HG02943 (cell line): ENCODE measurements around the gene NDST4.
"Not testable (repeated sequence)": the region's sequence is repeated elsewhere in the genome, so short reads cannot be mapped to it uniquely, and the experiment has no call there.

ENCODE experiments used
- ATAC-seq: cut with Tn5 transposase; IDR thresholded peaks from one replicate; pipeline ENCODE4 v1.9.1; 2021; ENCODE audit warnings: mild to moderate bottlenecking, low read depth, moderate library complexity; ENCODE audit not compliant: unreplicated experiment

NDST4 gene

DNA sequence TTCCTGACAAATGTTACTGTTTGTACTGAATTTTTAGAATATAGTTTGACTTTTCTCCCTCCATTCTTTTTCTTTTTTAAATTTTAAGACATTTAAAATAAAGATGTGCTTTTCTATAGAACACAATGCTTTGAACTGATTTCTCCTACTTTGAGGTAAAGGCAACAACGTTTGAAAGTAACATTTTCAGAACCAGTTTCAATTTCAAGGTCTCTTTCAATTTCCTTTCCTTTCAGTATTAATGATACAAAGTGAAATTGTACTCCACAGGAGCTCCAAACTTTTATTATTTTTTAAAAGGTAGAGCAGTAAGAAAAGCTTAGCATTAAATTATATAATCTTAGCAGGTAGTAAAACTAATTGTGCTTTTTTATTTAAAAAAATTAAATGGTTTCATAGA is 54.9 kb downstream of the NDST4 start:
- ATAC-seq: no peak

DNA sequence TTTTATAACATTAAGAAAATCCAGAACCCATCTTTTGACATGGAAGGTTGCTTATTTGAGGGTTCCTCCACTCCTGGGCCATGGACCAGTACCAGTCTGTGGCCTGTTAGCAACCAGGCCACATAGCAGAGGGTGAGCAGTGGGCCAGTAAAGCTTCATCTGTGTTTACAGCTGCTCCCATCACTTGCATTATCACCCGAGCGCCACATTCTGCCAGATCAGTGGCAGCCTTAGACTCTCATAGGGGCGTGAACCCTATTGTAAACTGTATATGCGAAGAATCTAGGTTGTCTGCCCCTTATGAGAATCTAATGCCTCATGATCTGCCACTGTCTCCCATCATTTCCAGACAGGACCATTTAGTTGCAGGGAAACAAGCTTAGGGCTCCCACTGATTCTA is 58.6 kb downstream of the NDST4 start:
- no peak for ATAC-seq

DNA sequence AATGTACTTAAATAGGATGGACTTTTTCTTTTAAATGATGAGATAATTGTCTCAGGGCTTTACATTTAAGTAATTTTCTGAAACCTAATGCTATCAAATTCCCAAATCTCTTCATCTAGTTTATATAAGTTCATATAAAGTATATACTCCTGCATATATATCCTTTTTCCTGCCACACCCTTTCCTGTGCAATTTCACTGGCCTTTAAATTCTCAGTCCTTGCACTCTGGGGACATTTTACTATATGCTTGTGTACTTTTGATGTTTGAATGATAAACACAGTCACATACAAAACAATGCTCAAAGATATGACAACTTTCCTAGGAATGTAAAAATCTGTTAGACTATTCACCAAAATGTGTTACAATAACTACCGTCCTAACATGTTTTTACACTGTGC is 60.1 kb downstream of the NDST4 start:
- no peak for ATAC-seq

DNA sequence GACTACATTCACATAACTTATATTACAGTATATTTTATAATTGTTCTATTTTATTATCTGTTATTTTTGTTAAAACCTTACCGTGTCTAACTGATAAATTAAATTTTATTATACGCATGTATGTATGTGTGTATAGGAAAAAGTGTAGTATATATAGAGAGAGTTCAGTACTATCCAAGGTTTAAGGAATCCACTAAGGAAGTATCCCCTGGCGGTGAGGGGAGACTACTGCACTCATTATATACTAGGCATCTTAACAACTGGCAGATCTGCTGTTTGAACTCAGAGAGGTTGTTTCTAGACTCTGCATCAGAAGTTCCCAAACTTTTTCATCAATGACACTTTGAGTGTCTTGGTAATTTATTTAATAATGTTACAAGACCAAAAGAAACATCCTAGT is 70.9 kb downstream of the NDST4 start:
- no peak for ATAC-seq

DNA sequence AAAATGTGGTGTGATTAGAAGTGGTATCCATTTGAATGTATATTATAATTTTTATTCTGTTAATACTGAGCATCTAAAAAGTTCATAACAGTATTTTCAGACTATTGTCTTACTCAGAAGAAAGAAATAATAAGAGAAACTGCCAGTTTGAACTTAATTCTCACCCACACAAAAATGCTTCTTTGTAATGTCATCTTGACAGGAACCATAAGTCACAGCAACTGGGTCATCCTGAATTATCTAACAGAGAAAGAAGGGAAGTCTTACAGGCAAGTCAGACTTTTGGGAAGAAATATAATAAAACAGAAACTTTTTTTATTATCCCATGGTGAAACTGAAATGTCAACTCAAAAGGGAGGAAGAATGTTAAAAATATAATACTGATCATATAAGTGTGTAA is 83.1 kb downstream of the NDST4 start:
- ATAC-seq: no peak

DNA sequence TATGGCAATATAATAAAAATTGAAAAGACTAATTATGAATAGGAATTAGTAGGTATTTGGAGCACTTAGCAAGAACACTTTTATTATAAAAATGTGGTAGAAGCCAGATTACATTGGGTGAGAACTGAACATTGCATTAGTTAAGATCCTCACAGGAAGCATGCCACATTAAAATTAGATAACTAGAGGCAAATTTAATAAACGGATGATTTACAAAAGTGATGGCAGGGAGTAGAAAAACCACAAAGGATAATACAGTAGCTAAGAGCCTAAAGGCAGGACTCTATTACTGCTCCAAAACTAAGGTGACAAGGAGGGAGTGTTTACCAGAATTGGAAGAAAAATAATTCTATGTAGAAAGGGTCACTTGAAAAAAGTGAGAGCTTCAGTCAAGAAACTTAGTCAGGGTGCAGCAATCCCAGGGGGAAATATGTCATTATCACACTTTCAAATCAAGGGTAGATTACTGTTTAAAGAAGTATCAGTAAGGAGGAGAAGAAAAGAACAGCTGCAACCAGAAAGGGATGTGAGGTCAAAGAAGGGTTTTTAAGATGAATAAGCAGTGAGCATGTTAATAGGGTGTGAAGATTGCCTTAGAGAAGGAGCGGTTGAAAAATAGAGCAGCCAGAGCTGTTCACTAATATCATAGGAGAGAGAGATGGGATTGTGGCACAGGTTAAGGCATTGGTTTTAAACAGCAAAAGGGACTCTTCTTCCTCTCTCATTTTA is 84.6 kb downstream of the NDST4 start:
- no peak for ATAC-seq

DNA sequence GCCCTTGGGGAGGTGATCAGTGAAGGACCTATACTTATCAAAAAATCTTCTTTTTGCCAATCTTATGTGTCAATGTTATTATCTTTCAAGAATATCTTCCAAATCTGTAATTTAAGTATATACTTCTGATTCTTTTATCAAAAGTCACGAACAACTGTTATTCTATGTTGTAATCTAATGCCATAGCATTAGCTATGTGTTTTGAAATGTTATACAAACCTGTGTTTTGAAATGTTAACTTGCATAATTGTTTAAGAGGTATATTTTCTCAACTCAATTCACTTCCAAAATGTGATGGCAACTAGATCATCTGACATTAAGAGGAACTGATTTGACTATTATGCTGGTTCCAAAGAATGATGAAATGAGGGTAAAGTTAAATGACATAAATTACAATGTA is 113.5 kb downstream of the NDST4 start:
- ATAC-seq: no peak

DNA sequence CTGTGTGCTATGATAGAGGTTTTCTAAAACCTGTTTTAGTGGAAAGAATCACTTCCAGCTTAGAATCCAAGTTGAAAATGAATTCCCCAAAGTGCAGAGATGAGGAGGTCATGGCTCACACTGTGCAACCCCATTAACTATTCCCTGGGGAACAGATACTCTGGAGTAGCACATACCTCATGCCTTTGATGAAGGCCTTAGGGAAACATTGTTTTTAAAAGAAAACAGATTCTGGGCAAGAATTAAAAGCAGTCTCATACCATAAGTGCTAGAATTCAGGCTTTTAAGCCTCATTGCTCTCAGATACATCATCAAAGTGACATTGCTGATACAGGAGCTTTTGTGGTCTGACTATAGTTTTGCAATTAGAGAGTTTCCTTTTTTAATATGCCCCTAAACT is 115.1 kb downstream of the NDST4 start:
- ATAC-seq: no peak

DNA sequence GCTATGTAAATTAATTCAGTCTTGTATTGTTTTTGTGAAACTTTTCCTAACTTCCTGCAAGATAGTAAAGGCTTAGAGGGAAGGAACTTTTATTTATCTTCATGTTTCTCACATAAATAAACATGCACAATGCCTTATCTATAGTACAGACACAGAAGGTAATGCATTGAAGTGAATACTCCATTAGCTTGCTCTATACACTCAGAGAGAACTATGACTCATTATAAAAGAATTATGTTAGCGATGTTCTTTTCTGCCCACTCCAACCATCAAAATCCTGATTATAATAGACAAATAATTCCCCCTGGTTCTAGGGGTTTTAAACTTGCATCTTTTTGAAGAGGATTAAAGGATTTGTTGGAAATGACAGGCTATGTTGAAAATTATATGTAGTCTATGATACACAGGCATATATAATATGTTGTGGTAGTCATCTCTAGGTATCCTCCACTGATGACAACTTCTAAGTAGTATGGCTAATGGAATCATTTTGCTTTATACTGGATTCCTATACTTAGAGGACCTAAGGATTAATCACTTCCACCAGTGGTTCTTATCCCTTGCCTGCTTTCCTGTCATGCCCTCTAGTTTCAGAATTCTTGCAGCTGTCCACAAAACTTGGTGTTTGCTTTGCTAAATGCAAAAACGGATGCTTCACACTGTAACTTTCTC is 115.7 kb downstream of the NDST4 start:
- ATAC-seq: no peak

DNA sequence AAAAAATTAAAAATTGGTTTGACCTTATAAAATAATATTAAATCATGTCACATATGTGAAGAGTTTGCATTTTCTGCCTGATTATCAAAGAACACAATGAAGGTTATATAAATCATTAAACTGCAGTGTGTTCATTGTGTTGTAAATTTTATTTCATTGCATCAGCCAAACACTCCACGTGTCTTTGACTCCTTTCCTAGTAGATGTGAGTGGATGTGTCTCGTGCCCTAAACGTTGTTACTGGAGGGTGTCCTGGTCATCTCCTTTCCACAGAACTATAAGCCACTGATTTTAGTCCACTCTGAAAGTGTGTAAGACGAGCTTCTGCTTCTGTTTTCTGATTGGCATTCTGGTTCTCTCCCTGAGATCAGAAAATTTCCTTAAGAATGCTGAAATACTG is 127.3 kb downstream of the NDST4 start:
- ATAC-seq: no peak

DNA sequence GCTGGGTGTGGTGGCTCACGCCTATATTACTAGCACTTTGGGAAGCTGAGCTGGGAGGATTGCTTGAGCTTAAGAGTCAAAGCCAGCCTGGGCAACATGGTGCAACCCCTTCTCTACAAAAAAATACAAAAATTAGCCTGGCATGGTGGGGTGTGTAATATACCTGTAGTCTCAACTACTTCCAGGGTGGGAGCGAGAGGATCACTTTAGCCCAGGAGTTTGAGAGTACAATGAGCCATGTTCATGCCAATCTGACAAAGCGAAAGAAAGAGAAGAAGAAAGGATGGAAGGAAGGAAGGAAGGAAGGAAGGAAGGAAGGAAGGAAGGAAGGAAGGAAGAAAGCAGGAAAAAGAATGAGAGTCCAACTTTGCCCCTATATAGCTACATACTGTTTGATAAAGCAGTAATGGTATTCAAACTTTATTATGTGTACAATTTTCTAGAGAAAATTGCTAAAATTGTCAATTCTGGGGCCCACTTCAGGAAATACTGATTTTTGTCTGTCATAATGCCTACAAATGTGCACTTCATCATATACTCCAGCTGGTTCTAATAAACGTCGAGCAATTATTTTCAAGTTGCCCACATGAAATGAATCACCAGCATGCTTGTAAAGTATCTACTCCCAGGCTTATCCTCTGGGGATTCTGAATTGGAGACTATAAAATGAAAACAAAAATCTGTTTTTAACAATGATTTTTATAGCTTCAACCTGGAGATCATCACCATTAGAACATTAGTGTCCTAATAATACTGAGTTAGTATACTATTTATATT is 132.3 kb downstream of the NDST4 start:
- ATAC-seq: no peak

DNA sequence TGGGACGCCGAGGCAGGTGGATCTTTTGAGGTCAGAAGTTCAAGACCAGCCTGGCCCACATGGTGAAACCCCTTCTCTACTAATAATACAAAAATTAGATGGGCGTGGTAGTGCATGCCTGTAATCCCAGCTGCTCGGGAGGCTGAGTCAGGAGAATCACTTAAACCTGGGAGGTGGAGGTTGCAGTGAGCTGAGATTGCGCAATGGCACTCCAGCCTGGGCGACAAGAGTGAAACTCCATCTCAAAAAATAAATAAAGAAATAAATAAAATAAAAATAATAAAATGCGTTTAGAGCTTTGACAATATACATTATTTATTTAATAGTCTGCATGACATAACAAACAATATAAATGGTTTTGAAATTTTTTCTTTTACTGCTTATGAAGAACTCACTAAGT is 133.0 kb downstream of the NDST4 start:
- not testable (repeated sequence) for ATAC-seq

DNA sequence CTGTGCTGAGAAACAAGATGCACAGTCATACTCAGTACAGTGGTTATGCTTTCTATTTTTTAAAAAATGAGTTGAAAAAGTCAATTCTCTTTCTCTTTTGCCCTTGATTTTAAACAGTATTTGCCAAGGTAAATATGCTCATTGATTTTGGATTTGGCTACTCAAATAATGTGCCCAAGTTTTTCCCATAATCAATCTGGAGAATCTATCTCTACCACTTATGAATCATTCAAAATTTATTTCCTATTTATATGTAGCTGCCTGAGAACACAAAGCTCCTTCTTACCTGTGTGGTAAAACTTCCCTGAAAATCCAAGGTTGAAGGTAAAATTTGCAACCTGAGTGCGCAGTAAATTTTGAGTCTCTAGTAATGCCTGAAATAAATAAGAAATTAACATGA is 136.5 kb downstream of the NDST4 start:
- ATAC-seq: no peak

DNA sequence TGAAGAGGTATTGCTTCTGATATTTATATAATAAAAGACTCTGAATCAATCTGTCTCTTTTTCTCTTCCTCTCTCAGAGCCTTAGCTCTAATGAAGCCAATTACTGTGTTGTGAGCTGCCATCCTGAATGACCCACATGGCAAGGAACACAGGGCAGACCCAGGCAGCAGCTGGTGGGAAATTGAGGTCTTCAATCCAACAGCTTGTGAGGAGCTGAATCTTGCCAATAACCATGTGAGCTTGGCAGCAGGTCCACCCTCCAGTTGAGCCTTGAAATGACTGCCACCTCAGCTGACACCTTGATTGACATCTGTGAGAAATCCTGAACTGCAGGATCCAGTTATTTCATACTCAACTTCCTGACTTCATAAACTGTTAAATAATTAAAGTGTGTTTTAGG is 149.4 kb downstream of the NDST4 start:
- ATAC-seq: no peak

DNA sequence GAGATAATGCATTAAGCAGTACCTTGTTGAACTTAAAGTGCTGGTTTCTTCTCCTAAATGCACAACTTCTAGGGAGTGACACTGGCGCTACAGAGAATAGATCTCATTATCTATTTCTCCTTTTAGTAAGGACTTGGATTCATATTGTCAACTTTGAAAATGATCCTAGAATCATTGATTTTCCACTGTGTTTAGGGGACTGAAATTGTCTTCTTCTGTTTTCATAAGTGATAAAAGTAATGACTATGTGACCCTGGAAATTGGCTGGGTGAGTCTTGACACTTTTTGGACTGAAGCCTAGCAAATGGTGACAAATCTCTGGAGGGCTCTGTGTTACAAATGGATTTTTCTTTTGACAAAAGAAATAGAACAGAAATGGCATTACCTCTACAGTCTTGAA is 167.8 kb downstream of the NDST4 start:
- no peak for ATAC-seq

DNA sequence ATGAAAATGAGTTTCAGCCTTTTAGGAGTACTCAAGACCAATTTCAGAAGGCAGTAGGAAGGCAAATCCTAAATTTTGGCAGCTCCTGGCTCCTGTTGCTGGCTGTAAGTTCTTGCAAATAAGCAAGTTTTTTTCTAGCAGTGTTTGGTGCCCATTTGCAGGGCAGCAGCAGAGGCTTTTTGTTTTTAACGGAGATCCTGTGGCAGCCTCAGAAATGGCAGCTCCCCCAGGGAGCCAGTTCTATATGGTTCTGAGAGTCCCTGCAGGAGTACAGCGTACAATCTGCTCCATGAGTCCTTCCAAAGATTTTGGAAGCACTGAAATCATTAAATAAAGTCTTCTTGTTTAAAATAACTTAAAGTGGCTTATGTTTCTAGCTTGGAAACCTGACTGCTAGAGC is 171.9 kb downstream of the NDST4 start:
- ATAC-seq: no peak

DNA sequence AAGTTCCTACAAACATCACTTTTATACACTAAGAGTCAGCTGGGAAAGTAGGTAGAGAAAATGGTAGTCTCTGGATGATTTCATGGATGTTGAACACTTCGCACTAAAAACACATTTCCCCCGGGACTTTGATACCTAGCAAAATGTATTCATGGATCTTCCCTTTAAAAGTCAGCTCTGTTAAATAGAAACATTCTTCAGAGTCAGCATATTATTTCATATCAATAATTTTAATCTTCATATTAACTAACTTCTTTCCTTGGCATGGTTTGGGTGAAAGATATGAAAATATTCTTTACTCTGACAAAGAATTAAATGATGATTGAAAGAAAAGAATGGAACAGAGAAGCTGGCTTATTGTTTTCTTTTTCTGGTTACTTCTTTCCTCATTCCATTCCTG is 185.5 kb downstream of the NDST4 start:
- no peak for ATAC-seq

DNA sequence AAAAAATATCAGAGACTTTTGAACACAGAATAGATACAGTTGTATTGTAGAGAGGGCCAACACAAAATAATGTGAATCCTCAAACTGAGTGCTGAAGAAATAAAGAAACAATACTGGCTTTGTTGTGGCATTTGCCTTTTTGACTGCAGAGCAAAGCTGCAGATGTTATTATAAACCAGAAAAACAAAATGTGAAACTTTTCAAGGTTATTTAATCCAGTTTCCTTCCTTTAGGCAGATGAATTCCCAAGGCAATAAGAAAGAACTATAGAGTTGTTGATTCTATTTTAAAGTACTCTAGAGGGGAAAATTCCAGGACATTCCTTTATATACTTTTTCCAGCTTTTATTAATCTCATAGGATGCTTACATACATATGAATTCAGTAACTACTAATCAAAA is 186.8 kb downstream of the NDST4 start:
- ATAC-seq: no peak

DNA sequence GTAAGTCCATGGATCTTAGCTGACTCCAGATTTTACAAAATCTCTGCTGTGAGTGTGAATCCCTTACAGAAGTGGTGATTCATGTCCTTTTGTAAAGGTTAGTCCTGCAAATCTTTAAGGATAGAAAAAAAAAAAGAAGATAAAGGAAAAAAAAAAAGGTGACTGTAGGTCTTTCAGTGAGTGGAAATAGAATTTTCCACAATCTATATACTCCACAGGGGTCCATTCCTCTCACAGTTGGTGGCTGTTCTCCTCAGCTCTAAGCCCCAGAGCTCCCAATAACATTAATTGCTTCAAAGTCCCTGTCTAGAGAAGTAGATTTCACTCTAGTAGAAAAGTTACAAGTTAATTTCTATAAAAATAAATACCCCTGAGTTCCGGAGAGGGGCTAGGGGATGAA is 189.1 kb downstream of the NDST4 start:
- ATAC-seq: no peak

DNA sequence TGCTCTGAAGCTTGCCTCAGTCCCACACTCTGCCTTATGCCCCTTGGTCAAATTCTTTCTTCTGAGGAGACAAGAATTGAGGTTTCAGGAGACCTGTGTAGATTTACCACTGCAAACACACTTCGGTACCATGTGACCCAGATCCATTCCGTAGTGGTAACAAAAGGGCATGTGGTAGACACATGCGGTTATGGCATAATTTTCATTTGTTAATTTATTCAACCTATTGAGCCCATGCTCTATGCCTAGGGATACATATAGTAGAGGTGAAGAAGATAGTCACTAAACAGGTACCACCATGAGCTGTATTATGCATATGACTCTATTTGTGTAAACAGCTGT is 190.9 kb downstream of the NDST4 start:
- no peak for ATAC-seq

DNA sequence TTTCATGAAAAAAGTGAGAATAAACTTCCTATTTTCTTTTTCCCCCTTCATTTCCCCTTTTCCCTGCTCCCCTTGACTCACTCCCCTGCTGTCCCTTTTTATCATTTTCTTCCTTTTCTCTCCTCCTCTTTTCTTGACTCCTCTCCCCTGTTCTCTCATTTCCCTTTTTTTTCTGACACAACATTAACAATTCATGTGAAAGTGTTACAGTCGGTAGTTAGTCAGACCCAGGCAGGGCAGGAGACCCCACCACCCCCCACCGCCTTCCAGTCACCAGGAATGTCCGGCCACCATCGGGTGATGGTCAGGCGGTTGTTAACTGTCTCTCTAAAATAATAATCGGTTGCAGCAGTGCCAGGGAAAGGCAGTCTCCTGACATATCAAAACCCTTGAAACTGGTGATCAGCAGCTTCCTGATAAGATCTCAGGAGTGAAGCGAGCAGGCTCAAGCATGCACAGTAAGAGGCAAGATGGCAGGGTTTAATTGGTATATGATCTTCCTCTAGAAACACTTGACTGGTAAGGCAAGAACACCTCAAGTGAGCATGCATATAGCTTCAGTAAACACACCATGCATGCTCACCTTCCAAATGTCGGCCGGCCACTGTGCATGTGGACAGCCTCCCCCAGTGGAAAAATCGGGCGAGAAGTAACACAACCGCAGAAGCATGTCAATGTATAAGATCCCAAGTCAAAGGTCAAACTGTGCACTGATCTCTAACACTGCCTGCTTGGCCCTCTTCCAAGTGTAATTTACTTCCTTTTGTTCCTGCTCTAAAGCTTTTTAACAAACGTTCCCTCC is 191.4 kb downstream of the NDST4 start:
- ATAC-seq: no peak
